Ascending aorta (tissue), 2 donors: ENCODE data around the gene DCAF11. TPM values are rescaled to one million over a fixed set of nuclear protein-coding genes. Genes with fewer than 3 reads are reported as not detected.

Source experiments
- DNase-seq, 2 donors: peaks; one replicate each; pipeline ENCODE4 v3.0.0-alpha.2; 2019; ENCODE audit warnings: low spot score in 2 of 2
- H3K27ac ChIP-seq, 2 donors: fragments of 200-600 bp; sonication (generic); one replicate each; pipeline ENCODE4 v1.5.1; 2016 to 2017; ENCODE audit warnings: mild to moderate bottlenecking in 1 of 2
- H3K27me3 ChIP-seq: fragments of 200-600 bp; sonication (generic); one replicate; pipeline ENCODE4 v1.5.1; 2017
- H3K36me3 ChIP-seq, 2 donors: fragments of 200-600 bp; sonication (generic); one replicate each; pipeline ENCODE4 v1.5.1; 2016
- H3K4me1 ChIP-seq, 2 donors: fragments of 200-600 bp; sonication (generic); one replicate each; pipeline ENCODE4 v1.5.1; 2016 to 2017; ENCODE audit warnings: mild to moderate bottlenecking in 1 of 2
- H3K4me3 ChIP-seq, 2 donors: fragments of 200-600 bp; sonication (generic); one replicate each; pipeline ENCODE4 v1.5.1; 2016 to 2017; ENCODE audit warnings: mild to moderate bottlenecking in 1 of 2
- H3K9me3 ChIP-seq, 2 donors: fragments of 200-600 bp; sonication (generic); one replicate each; pipeline ENCODE4 v1.5.1; 2016
- intact Hi-C: fragments of 100-400 bp; cut with DNase I; formaldehyde crosslinking; loops from one replicate; pipeline ENCODE4 v1.15.1; 2023
- total RNA-seq: library from RNA; depleted of rRNA; stranded (reverse); fragments of >200 nt; gene quantifications from one replicate; pipeline ENCODE4 v1.1.0, GENCODE V29; 2016
- TF ChIP-seq, protein P1 (sequence below), 3 experiments: fragments of 200-600 bp in 2 of 3; fragments of 450-650 bp in 1 of 3; sonication (generic) in 2 of 3; IDR thresholded peaks; one replicate each; pipeline ENCODE4 v1.5.1; 2016 to 2019; ENCODE audit warnings: antibody characterized with exemption in 3 of 3, mild to moderate bottlenecking in 1 of 3, moderate library complexity in 1 of 3

The DCAF11 gene
- total RNA-seq, 1 donor from 2014 or later: 52.3 TPM

DNA sequence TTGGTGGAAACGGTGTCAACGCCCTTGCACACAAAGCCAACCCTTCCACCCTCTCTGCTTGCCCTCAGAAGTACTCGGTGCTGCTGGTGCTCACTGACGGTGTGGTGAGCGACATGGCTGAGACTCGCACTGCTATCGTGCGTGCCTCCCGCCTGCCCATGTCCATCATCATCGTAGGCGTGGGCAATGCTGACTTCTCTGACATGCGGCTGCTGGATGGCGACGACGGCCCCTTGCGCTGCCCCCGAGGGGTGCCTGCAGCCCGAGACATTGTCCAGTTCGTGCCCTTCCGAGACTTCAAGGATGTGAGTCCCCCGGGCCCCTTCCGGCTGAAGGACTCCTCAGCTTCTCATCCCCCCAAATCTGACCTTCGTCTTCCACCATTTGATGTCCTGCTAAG, 37.5 kb upstream of the DCAF11 start:
- Histone ChIP-seq H3K27me3 (no peaks in the 10 kb centered on the region), H3K27ac (no peak overlapping the region), H3K4me1 (peaks cover 7 to 11% of the 10 kb centered on the region in 2 donors), H3K4me3 (no peak overlapping the region), H3K9me3 (no peaks in the 10 kb centered on the region), H3K36me3 (no peaks in the 10 kb centered on the region)
- intact Hi-C loops: no loop called here
- TF ChIP-seq, protein P1, sequence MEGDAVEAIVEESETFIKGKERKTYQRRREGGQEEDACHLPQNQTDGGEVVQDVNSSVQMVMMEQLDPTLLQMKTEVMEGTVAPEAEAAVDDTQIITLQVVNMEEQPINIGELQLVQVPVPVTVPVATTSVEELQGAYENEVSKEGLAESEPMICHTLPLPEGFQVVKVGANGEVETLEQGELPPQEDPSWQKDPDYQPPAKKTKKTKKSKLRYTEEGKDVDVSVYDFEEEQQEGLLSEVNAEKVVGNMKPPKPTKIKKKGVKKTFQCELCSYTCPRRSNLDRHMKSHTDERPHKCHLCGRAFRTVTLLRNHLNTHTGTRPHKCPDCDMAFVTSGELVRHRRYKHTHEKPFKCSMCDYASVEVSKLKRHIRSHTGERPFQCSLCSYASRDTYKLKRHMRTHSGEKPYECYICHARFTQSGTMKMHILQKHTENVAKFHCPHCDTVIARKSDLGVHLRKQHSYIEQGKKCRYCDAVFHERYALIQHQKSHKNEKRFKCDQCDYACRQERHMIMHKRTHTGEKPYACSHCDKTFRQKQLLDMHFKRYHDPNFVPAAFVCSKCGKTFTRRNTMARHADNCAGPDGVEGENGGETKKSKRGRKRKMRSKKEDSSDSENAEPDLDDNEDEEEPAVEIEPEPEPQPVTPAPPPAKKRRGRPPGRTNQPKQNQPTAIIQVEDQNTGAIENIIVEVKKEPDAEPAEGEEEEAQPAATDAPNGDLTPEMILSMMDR (IDR thresholded peaks at IDR 0.05): no peak
- no peak for DNase-seq

DNA sequence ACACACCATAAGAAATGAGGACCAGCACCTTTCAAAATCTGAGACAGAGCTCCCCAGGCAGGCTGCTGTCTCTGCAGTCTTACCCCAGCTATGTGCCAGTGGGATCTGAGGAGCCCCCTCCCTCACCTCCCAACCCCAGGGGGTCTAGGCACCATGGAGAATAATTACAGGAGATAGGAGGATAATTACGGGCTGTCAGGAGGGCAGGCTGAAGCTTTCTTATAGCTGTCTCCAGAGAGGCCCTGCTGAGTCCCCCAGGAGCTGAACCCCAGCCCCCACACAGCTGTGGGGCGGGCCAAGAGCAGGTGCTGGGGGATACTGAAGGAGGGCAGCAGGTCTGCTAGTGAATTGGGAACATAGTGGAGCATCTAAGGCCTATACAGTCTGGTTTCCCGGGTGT, 36.4 kb upstream of the DCAF11 start:
- intact Hi-C loops: no loop called here
- Histone ChIP-seq H3K27ac (no peak overlapping the region), H3K27me3 (no peaks in the 10 kb centered on the region), H3K4me1 (peaks cover 4% of the 10 kb centered on the region in 2 donors), H3K9me3 (no peaks in the 10 kb centered on the region), H3K4me3 (no peak overlapping the region), H3K36me3 (no peaks in the 10 kb centered on the region)
- TF ChIP-seq, protein P1 (IDR thresholded peaks at IDR 0.05): no peak
- DNase-seq: no peak

DNA sequence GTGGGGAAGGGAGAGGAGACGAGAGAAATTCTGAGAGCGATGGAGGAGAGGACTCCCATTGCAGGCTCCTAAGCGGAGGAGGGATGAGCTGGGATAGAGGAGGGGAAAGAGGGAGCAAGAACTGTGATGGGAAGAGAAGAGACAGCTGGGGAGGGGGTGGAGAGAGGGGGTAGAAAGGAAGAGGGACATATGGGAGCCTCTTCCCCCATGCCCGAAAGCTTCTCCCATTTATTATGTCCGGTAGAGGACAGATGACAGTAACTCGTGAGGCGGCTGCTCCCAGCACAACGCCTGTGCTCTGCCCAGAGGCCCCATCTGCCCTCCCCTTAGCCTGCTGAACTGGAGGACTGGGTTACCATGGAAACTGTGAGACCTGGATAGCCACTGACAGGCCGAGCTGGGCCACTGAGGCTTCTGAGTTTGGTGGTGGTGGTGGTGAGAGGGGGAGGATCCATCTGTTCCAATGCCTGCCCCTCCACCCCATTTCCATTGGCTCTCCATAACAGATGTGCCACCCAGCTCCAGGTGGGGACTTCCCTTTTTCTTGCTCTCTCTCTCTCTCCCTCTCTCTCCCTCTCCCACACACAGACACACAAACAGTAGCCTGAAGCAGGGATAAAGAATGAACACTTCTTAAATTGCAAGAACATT, 35.0 kb upstream of the DCAF11 start:
- no peak for DNase-seq
- Histone ChIP-seq H3K4me1 (peaks cover 4% of the 10 kb centered on the region in 2 donors), H3K36me3 (no peaks in the 10 kb centered on the region), H3K27ac (no peak overlapping the region), H3K27me3 (no peaks in the 10 kb centered on the region), H3K9me3 (no peaks in the 10 kb centered on the region), H3K4me3 (no peak overlapping the region)
- intact Hi-C loops: no loop called here
- TF ChIP-seq, protein P1 (IDR thresholded peaks at IDR 0.05): no peak

DNA sequence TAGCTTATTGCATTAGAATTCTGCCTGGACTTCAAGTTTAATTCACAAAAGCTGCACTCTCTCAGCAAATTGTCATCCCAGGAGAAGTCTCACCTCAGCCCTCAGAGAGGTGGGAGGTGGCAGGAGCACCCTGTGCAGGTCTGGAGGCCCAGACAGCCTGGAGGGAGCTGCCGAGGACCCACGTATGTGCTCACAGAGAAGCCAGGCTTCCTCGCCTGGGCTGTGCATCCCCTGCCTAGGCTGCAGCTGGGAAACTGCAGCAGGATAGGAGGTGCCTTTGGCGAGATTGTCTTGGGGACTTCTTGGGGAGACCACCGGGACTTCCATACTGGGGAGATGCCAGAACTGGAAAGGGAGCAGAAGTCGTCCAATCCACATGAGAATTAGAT, 34.4 kb upstream of the DCAF11 start:
- intact Hi-C loops: no loop called here
- Histone ChIP-seq H3K4me1 (peaks cover 4% of the 10 kb centered on the region in 2 donors), H3K27ac (no peak overlapping the region), H3K36me3 (no peaks in the 10 kb centered on the region), H3K4me3 (no peak overlapping the region), H3K9me3 (no peaks in the 10 kb centered on the region), H3K27me3 (no peaks in the 10 kb centered on the region)
- TF ChIP-seq, protein P1 (IDR thresholded peaks at IDR 0.05): no peak
- DNase-seq: no peak

DNA sequence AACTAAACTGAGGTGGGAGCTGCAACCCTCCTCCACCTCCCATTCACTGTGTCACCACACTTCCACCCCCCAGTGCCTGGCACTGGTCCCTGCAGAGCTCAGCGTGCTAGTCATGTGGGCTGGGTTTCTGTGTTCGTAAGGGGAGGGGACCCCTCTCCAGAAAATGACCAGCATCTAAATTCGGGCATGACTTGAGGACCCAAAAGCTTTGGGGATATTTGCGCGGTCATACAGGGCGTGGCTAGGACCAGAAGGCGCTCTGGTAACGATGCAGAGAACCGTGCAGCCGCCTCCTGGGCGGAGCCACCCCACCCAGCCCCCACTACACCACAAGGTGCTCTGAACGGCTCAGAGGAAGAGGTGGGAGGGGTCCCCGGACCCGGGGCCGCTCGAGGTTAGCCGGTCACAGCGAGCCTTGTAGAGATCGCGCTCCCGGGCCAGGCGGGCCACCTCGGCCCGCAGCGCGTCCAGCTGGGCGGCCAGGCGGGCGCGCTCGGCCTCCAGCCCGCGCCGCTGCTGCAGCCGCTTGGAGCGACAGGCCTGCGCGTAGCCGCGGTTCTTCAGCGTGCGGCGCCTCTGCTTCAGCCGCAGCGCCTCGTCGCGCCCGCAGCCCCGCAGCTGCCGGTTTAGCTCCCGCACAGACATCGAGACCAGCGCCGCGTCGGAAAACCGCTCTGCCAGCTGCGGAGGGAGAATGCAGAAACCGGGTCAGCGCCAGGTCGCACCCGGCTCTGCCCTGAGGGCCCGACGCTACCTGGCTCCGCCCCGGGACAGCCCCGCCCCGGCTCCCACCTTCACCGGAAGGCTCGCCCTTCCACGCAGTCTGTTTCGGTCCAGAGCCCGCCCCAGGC, 33.5 kb upstream of the DCAF11 start:
- peaks cover 4% of the 10 kb centered on the region in 2 donors for H3K4me1 ChIP-seq
- no peaks in the 10 kb centered on the region for H3K27me3 ChIP-seq
- no peak overlapping the region for H3K27ac ChIP-seq
- intact Hi-C loops: no loop called here
- no peaks in the 10 kb centered on the region for H3K36me3 ChIP-seq
- no peaks in the 10 kb centered on the region for H3K9me3 ChIP-seq
- TF ChIP-seq, protein P1 (IDR thresholded peaks at IDR 0.05): no peak
- peak overlapping the region; percentile 74 to 82 for H3K4me3 ChIP-seq
- peak in 1 of 2 donors; percentile 74 for DNase-seq
